HFF-Myc (cell line): ENCODE results near the gene SMCO2.

Source experiments
- DNase-seq: peaks from one replicate; pipeline ENCODE4 v3.0.0-alpha.2; 2011; ENCODE audit warnings: low read depth; ENCODE audit errors: extremely low read depth
- H3K4me3 ChIP-seq: replicated peaks from 2 replicates; pipeline ENCODE4 v1.5.1; 2011; ENCODE audit warnings: low read depth, mild to moderate bottlenecking, control low read depth, low read length
- CTCF ChIP-seq: IDR thresholded peaks from 2 replicates; pipeline ENCODE4 v1.5.1; 2012; ENCODE audit warnings: mild to moderate bottlenecking, low read depth, low read length, control low read depth; ENCODE audit errors: missing control alignments

Gene SMCO2

GRCh38 chr12:27449893-27450534 is 3.5 kb downstream of the SMCO2 start:
- TF ChIP-seq CTCF, result no peak
- H3K4me3 ChIP-seq, result no peak overlapping the region
- DNase-seq, result no peak

- no peak for DNase-seq
- no peak for TF ChIP-seq CTCF
- H3K4me3 ChIP-seq, result no peak overlapping the region
Observed at GRCh38 chr12:27451036-27451825, 4.7 kb downstream of the SMCO2 start.

GRCh38 chr12:27453421-27453820 is 6.9 kb downstream of the SMCO2 start:
- H3K4me3 ChIP-seq, result no peak overlapping the region
- no peak for DNase-seq
- no peak for TF ChIP-seq CTCF

- no peak overlapping the region for H3K4me3 ChIP-seq
- DNase-seq, result no peak
- no peak for TF ChIP-seq CTCF
Observed at GRCh38 chr12:27455589-27455988, 9.1 kb downstream of the SMCO2 start.

GRCh38 chr12:27456618-27457017 is 10.1 kb downstream of the SMCO2 start:
- no peak for DNase-seq
- no peak for TF ChIP-seq CTCF
- H3K4me3 ChIP-seq, result no peak overlapping the region

- TF ChIP-seq CTCF, result no peak
- no peak overlapping the region for H3K4me3 ChIP-seq
- DNase-seq, result no peak
Observed at GRCh38 chr12:27460471-27460978, 14.0 kb downstream of the SMCO2 start.
